Neural cell (in vitro differentiated cells): ENCODE data around the gene XRCC3.

Source experiments
- CTCF ChIP-seq: fragments of 450-650 bp; IDR thresholded peaks from 2 replicates; pipeline ENCODE4 v1.5.1; 2014; ENCODE audit warnings: antibody characterized with exemption, mild to moderate bottlenecking, moderate library complexity; ENCODE audit not compliant: poor library complexity, severe bottlenecking
- EZH2 ChIP-seq: fragments of 200-600, 300-800 bp; shearing (Covaris generic), sonication (generic); IDR thresholded peaks from 2 replicates; pipeline ENCODE4 v1.6.1; 2014; ENCODE audit warnings: antibody characterized with exemption, low read length, borderline replicate concordance, mild to moderate bottlenecking; ENCODE audit not compliant: insufficient read depth, poor library complexity, severe bottlenecking
- POLR2AphosphoS5 ChIP-seq: IDR thresholded peaks from 2 replicates; pipeline ENCODE4 v1.6.1; 2012

- TF ChIP-seq CTCF (no peak), EZH2 (no peak), POLR2AphosphoS5 (no peak)
These were observed 18.7 kb downstream of the XRCC3 start for GRCh38 chr14:103696466-103697071.
